ENCODE measurements around the gene GSTA2.
"Not testable (repeated sequence)": the region's sequence is repeated elsewhere in the genome, so short reads cannot be mapped to it uniquely, and the experiment has no call there.

Gene GSTA2

GRCh38 chr6:52802806-52803205, 39.5 kb upstream of the GSTA2 start:
- H3K4me1 ChIP-seq (ENCODE audit: control insufficient read depth in 2 of 2, insufficient read depth in 1 of 2, low read depth in 1 of 2, low read length in 2 of 2), result no peaks in the 10 kb centered on the region

GRCh38 chr6:52801188-52801841, 38.0 kb upstream of the GSTA2 start:
- no peak overlapping the region for H3K4ac ChIP-seq (ENCODE audit: low read length)

More at GRCh38 chr6:52802806-52803205, 39.5 kb upstream of the GSTA2 start:
- Histone ChIP-seq H3K27ac (replicated peaks; ENCODE audit: low read length) (no peak overlapping the region), H3K4ac (ENCODE audit: low read length) (no peak overlapping the region), H3K23ac (ENCODE audit: low read depth, low read length, poor library complexity) (no peak overlapping the region), H3K79me1 (ENCODE audit: low read depth, low read length) (no peaks in the 10 kb centered on the region), H3K18ac (ENCODE audit: low read length) (no peak overlapping the region), H3K14ac (ENCODE audit: low read length) (no peak overlapping the region), H3K9ac (ENCODE audit: low read depth, low read length, poor library complexity) (no peak overlapping the region), H3K4me3 (ENCODE audit: low read length in 2 of 2) (no peak overlapping the region), H2BK15ac (ENCODE audit: low read length) (no peak overlapping the region), H4K91ac (ENCODE audit: low read depth, low read length, poor library complexity) (no peak overlapping the region), H2AK5ac (ENCODE audit: low read depth, low read length) (no peak overlapping the region), H2BK5ac (ENCODE audit: low read length) (no peak overlapping the region), H2AFZ (ENCODE audit: low read length) (no peak overlapping the region), H3K27me3 (ENCODE audit: control insufficient read depth in 3 of 3, insufficient read depth in 3 of 3, low read depth in 1 of 3, low read length in 3 of 3) (no peaks in the 10 kb centered on the region), H2BK12ac (ENCODE audit: low read length) (no peak overlapping the region), H3K9me3 (replicated peaks in 1 of 2; ENCODE audit: control insufficient read depth in 2 of 2, insufficient read depth in 1 of 2, low read depth in 1 of 2, low read length in 2 of 2) (no peaks in the 10 kb centered on the region), H4K8ac (ENCODE audit: low read depth, low read length) (no peak overlapping the region), H2BK120ac (ENCODE audit: low read depth, low read length) (no peak overlapping the region), H3K36me3 (replicated peaks in 1 of 2; ENCODE audit: control insufficient read depth in 2 of 2, insufficient read depth in 2 of 2, low read length in 2 of 2) (no peaks in the 10 kb centered on the region), H3K4me2 (ENCODE audit: insufficient read depth, low read length, poor library complexity, severe bottlenecking) (no peak overlapping the region)
- DNase-seq (ENCODE audit: low spot score), result no peak
- no CpG with 5 or more reads among the region's 1 CpG for WGBS, 2 donors (ENCODE audit: extremely low coverage in 2 of 2, insufficient read length in 2 of 2, insufficient replicate concordance in 1 of 2)

GRCh38 chr6:52799272-52799671, 36.0 kb upstream of the GSTA2 start:
- H3K36me3 ChIP-seq (replicated peaks in 1 of 2; ENCODE audit: control insufficient read depth in 2 of 2, insufficient read depth in 2 of 2, low read length in 2 of 2); H3K9me3 ChIP-seq (replicated peaks in 1 of 2; ENCODE audit: control insufficient read depth in 2 of 2, insufficient read depth in 1 of 2, low read depth in 1 of 2, low read length in 2 of 2); H3K9ac ChIP-seq (ENCODE audit: low read depth, low read length, poor library complexity); H3K4me3 ChIP-seq (ENCODE audit: low read length in 2 of 2); H3K4me1 ChIP-seq (ENCODE audit: control insufficient read depth in 2 of 2, insufficient read depth in 1 of 2, low read depth in 1 of 2, low read length in 2 of 2); H2BK5ac ChIP-seq (ENCODE audit: low read length); H2BK12ac ChIP-seq (ENCODE audit: low read length); H2BK120ac ChIP-seq (ENCODE audit: low read depth, low read length); H3K4ac ChIP-seq (ENCODE audit: low read length); H3K23ac ChIP-seq (ENCODE audit: low read depth, low read length, poor library complexity); H3K27ac ChIP-seq (replicated peaks; ENCODE audit: low read length); H3K27me3 ChIP-seq (ENCODE audit: control insufficient read depth in 3 of 3, insufficient read depth in 3 of 3, low read depth in 1 of 3, low read length in 3 of 3); H2AFZ ChIP-seq (ENCODE audit: low read length); DNase-seq (ENCODE audit: low spot score); H2BK15ac ChIP-seq (ENCODE audit: low read length); H2AK5ac ChIP-seq (ENCODE audit: low read depth, low read length); H4K8ac ChIP-seq (ENCODE audit: low read depth, low read length); H3K4me2 ChIP-seq (ENCODE audit: insufficient read depth, low read length, poor library complexity, severe bottlenecking); H3K14ac ChIP-seq (ENCODE audit: low read length); H4K91ac ChIP-seq (ENCODE audit: low read depth, low read length, poor library complexity); H3K18ac ChIP-seq (ENCODE audit: low read length); H3K79me1 ChIP-seq (ENCODE audit: low read depth, low read length): not testable (repeated sequence)
- no CpG with 5 or more reads among the region's 1 CpG for WGBS, 2 donors (ENCODE audit: extremely low coverage in 2 of 2, insufficient read length in 2 of 2, insufficient replicate concordance in 1 of 2)

More at GRCh38 chr6:52801188-52801841, 38.0 kb upstream of the GSTA2 start:
- no peak overlapping the region for H2AK5ac ChIP-seq (ENCODE audit: low read depth, low read length)
- H3K27me3 ChIP-seq (ENCODE audit: control insufficient read depth in 3 of 3, insufficient read depth in 3 of 3, low read depth in 1 of 3, low read length in 3 of 3), result no peaks in the 10 kb centered on the region
- H2BK12ac ChIP-seq (ENCODE audit: low read length), result no peak overlapping the region
- no peaks in the 10 kb centered on the region for H3K36me3 ChIP-seq (replicated peaks in 1 of 2; ENCODE audit: control insufficient read depth in 2 of 2, insufficient read depth in 2 of 2, low read length in 2 of 2)
- no peak overlapping the region for H3K9ac ChIP-seq (ENCODE audit: low read depth, low read length, poor library complexity)
- H4K8ac ChIP-seq (ENCODE audit: low read depth, low read length), result no peak overlapping the region
- no peak overlapping the region for H2AFZ ChIP-seq (ENCODE audit: low read length)
- no peak overlapping the region for H3K4me2 ChIP-seq (ENCODE audit: insufficient read depth, low read length, poor library complexity, severe bottlenecking)
- H3K27ac ChIP-seq (replicated peaks; ENCODE audit: low read length), result no peak overlapping the region
- H3K18ac ChIP-seq (ENCODE audit: low read length), result no peak overlapping the region
- no peak for DNase-seq (ENCODE audit: low spot score)
- H3K4me1 ChIP-seq (ENCODE audit: control insufficient read depth in 2 of 2, insufficient read depth in 1 of 2, low read depth in 1 of 2, low read length in 2 of 2), result no peaks in the 10 kb centered on the region
- H3K9me3 ChIP-seq (replicated peaks in 1 of 2; ENCODE audit: control insufficient read depth in 2 of 2, insufficient read depth in 1 of 2, low read depth in 1 of 2, low read length in 2 of 2), result no peaks in the 10 kb centered on the region
- H3K4me3 ChIP-seq (ENCODE audit: low read length in 2 of 2), result no peak overlapping the region
- no peak overlapping the region for H4K91ac ChIP-seq (ENCODE audit: low read depth, low read length, poor library complexity)
- no peak overlapping the region for H3K23ac ChIP-seq (ENCODE audit: low read depth, low read length, poor library complexity)
- no peak overlapping the region for H2BK120ac ChIP-seq (ENCODE audit: low read depth, low read length)
- WGBS, 2 donors (ENCODE audit: extremely low coverage in 2 of 2, insufficient read length in 2 of 2, insufficient replicate concordance in 1 of 2), result no CpG with 5 or more reads among the region's 2 CpGs
- no peak overlapping the region for H3K14ac ChIP-seq (ENCODE audit: low read length)
- H2BK5ac ChIP-seq (ENCODE audit: low read length), result no peak overlapping the region
- no peaks in the 10 kb centered on the region for H3K79me1 ChIP-seq (ENCODE audit: low read depth, low read length)
- no peak overlapping the region for H2BK15ac ChIP-seq (ENCODE audit: low read length)

GRCh38 chr6:52794366-52794765, 31.1 kb upstream of the GSTA2 start:
- not testable (repeated sequence) for H3K27me3 ChIP-seq (ENCODE audit: control insufficient read depth in 3 of 3, insufficient read depth in 3 of 3, low read depth in 1 of 3, low read length in 3 of 3); H4K8ac ChIP-seq (ENCODE audit: low read depth, low read length); H3K4me1 ChIP-seq (ENCODE audit: control insufficient read depth in 2 of 2, insufficient read depth in 1 of 2, low read depth in 1 of 2, low read length in 2 of 2); H3K4ac ChIP-seq (ENCODE audit: low read length); H2BK15ac ChIP-seq (ENCODE audit: low read length); H4K91ac ChIP-seq (ENCODE audit: low read depth, low read length, poor library complexity); DNase-seq (ENCODE audit: low spot score); H2AK5ac ChIP-seq (ENCODE audit: low read depth, low read length); H3K9me3 ChIP-seq (replicated peaks in 1 of 2; ENCODE audit: control insufficient read depth in 2 of 2, insufficient read depth in 1 of 2, low read depth in 1 of 2, low read length in 2 of 2); H3K79me1 ChIP-seq (ENCODE audit: low read depth, low read length); H2AFZ ChIP-seq (ENCODE audit: low read length); H2BK120ac ChIP-seq (ENCODE audit: low read depth, low read length); H3K23ac ChIP-seq (ENCODE audit: low read depth, low read length, poor library complexity); H3K36me3 ChIP-seq (replicated peaks in 1 of 2; ENCODE audit: control insufficient read depth in 2 of 2, insufficient read depth in 2 of 2, low read length in 2 of 2); H3K18ac ChIP-seq (ENCODE audit: low read length); H3K27ac ChIP-seq (replicated peaks; ENCODE audit: low read length); H3K9ac ChIP-seq (ENCODE audit: low read depth, low read length, poor library complexity); H3K4me3 ChIP-seq (ENCODE audit: low read length in 2 of 2); H2BK12ac ChIP-seq (ENCODE audit: low read length); H3K4me2 ChIP-seq (ENCODE audit: insufficient read depth, low read length, poor library complexity, severe bottlenecking); H3K14ac ChIP-seq (ENCODE audit: low read length); H2BK5ac ChIP-seq (ENCODE audit: low read length)
- WGBS, 2 donors (ENCODE audit: extremely low coverage in 2 of 2, insufficient read length in 2 of 2, insufficient replicate concordance in 1 of 2), result no CpG with 5 or more reads among the region's 2 CpGs

Measured in neuronal stem cell (in vitro differentiated cells).